ENCODE measurements around the gene FAXDC2. TPM values are rescaled to one million over a fixed set of nuclear protein-coding genes. Genes with fewer than 3 reads are reported as not detected.

The FAXDC2 gene
- total and polyA plus RNA-seq, 2 donors (not counting 1 experiment from before 2014, with no cell fraction given), result 11.9 to 20.6 TPM

GRCh38 chr5:154782326-154782725, 68.1 kb downstream of the FAXDC2 start:
- Histone ChIP-seq H4K20me1 (ENCODE audit: control insufficient read depth, extremely low read depth, insufficient read depth, low read length) (no peaks in the 10 kb centered on the region), H3K27ac (ENCODE audit: insufficient read depth, low read length) (no peak overlapping the region), H3K36me3 (ENCODE audit: control insufficient read depth, insufficient read depth, low read length) (no peaks in the 10 kb centered on the region), H3K4me3 (replicated peaks in 1 of 4; ENCODE audit: control extremely low read depth in 1 of 4, insufficient read depth in 1 of 4, low read depth in 3 of 4, low read length in 4 of 4) (no peak overlapping the region), H3K27me3 (ENCODE audit: control insufficient read depth, insufficient read depth, low read length) (no peaks in the 10 kb centered on the region), H3K4me1 (ENCODE audit: control insufficient read depth, extremely low read depth, insufficient read depth, low read length) (peaks cover 5% of the 10 kb centered on the region), H3K79me2 (ENCODE audit: control insufficient read depth, insufficient read depth, low read length) (peaks cover 92% of the 10 kb centered on the region), H3K9me3 (ENCODE audit: control insufficient read depth, insufficient read depth, low read depth, low read length) (no peaks in the 10 kb centered on the region), H3K9ac (ENCODE audit: insufficient read depth, low read length) (no peak overlapping the region), H2AFZ (ENCODE audit: low read length) (no peak overlapping the region), H3K4me2 (ENCODE audit: extremely low read depth, insufficient read depth, low read length) (no peak overlapping the region)
- DNase-seq (ENCODE audit: low read depth in 2 of 2), result no peak
- TF ChIP-seq EZH2 (IDR thresholded peaks at IDR 0.05; ENCODE audit: low read length, missing control alignments), result no peak
- TF ChIP-seq, protein P1, sequence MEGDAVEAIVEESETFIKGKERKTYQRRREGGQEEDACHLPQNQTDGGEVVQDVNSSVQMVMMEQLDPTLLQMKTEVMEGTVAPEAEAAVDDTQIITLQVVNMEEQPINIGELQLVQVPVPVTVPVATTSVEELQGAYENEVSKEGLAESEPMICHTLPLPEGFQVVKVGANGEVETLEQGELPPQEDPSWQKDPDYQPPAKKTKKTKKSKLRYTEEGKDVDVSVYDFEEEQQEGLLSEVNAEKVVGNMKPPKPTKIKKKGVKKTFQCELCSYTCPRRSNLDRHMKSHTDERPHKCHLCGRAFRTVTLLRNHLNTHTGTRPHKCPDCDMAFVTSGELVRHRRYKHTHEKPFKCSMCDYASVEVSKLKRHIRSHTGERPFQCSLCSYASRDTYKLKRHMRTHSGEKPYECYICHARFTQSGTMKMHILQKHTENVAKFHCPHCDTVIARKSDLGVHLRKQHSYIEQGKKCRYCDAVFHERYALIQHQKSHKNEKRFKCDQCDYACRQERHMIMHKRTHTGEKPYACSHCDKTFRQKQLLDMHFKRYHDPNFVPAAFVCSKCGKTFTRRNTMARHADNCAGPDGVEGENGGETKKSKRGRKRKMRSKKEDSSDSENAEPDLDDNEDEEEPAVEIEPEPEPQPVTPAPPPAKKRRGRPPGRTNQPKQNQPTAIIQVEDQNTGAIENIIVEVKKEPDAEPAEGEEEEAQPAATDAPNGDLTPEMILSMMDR (conservative IDR thresholded peaks at IDR 0.05 in 1 of 2, IDR thresholded peaks at IDR 0.05 in 1 of 2; ENCODE audit: low read depth in 1 of 2, low read length in 2 of 2), result no peak

- Histone ChIP-seq H3K4me3 (replicated peaks in 1 of 4; ENCODE audit: control extremely low read depth in 1 of 4, insufficient read depth in 1 of 4, low read depth in 3 of 4, low read length in 4 of 4) (no peak overlapping the region), H3K27me3 (ENCODE audit: control insufficient read depth, insufficient read depth, low read length) (no peaks in the 10 kb centered on the region), H3K9ac (ENCODE audit: insufficient read depth, low read length) (no peak overlapping the region), H2AFZ (ENCODE audit: low read length) (no peak overlapping the region), H3K36me3 (ENCODE audit: control insufficient read depth, insufficient read depth, low read length) (no peaks in the 10 kb centered on the region), H4K20me1 (ENCODE audit: control insufficient read depth, extremely low read depth, insufficient read depth, low read length) (no peaks in the 10 kb centered on the region), H3K4me2 (ENCODE audit: extremely low read depth, insufficient read depth, low read length) (no peak overlapping the region), H3K4me1 (ENCODE audit: control insufficient read depth, extremely low read depth, insufficient read depth, low read length) (peaks cover 7% of the 10 kb centered on the region), H3K79me2 (ENCODE audit: control insufficient read depth, insufficient read depth, low read length) (peaks cover 94% of the 10 kb centered on the region), H3K27ac (ENCODE audit: insufficient read depth, low read length) (no peak overlapping the region), H3K9me3 (ENCODE audit: control insufficient read depth, insufficient read depth, low read depth, low read length) (no peaks in the 10 kb centered on the region)
- no peak for DNase-seq (ENCODE audit: low read depth in 2 of 2)
- TF ChIP-seq EZH2 (IDR thresholded peaks at IDR 0.05; ENCODE audit: low read length, missing control alignments), result no peak
- TF ChIP-seq, protein P1 (conservative IDR thresholded peaks at IDR 0.05 in 1 of 2, IDR thresholded peaks at IDR 0.05 in 1 of 2; ENCODE audit: low read depth in 1 of 2, low read length in 2 of 2), result no peak
Observed at GRCh38 chr5:154780128-154780527, 70.3 kb downstream of the FAXDC2 start.

- peaks cover 5% of the 10 kb centered on the region for H4K20me1 ChIP-seq (ENCODE audit: control insufficient read depth, extremely low read depth, insufficient read depth, low read length)
- no peak overlapping the region for H3K4me3 ChIP-seq (replicated peaks in 1 of 4; ENCODE audit: control extremely low read depth in 1 of 4, insufficient read depth in 1 of 4, low read depth in 3 of 4, low read length in 4 of 4)
- TF ChIP-seq, protein P1 (conservative IDR thresholded peaks at IDR 0.05 in 1 of 2, IDR thresholded peaks at IDR 0.05 in 1 of 2; ENCODE audit: low read depth in 1 of 2, low read length in 2 of 2), result no peak
- no peak for TF ChIP-seq EZH2 (IDR thresholded peaks at IDR 0.05; ENCODE audit: low read length, missing control alignments)
- peaks cover 7% of the 10 kb centered on the region for H3K4me1 ChIP-seq (ENCODE audit: control insufficient read depth, extremely low read depth, insufficient read depth, low read length)
- peak overlapping the region; percentile 11 for H3K4me2 ChIP-seq (ENCODE audit: extremely low read depth, insufficient read depth, low read length)
- peaks cover 94% of the 10 kb centered on the region for H3K79me2 ChIP-seq (ENCODE audit: control insufficient read depth, insufficient read depth, low read length)
- DNase-seq (ENCODE audit: low read depth in 2 of 2), result peak; percentile 80 to 91
- H3K27me3 ChIP-seq (ENCODE audit: control insufficient read depth, insufficient read depth, low read length), result no peaks in the 10 kb centered on the region
- no peaks in the 10 kb centered on the region for H3K36me3 ChIP-seq (ENCODE audit: control insufficient read depth, insufficient read depth, low read length)
- H3K9ac ChIP-seq (ENCODE audit: insufficient read depth, low read length), result no peak overlapping the region
- no peaks in the 10 kb centered on the region for H3K9me3 ChIP-seq (ENCODE audit: control insufficient read depth, insufficient read depth, low read depth, low read length)
- no peak overlapping the region for H2AFZ ChIP-seq (ENCODE audit: low read length)
- peak overlapping the region; percentile 24 for H3K27ac ChIP-seq (ENCODE audit: insufficient read depth, low read length)
Observed at GRCh38 chr5:154779105-154779504, 71.3 kb downstream of the FAXDC2 start.

Data from fibroblast of lung (primary cell).